ENCODE results near the gene CELSR1.

CELSR1 gene

DNA sequence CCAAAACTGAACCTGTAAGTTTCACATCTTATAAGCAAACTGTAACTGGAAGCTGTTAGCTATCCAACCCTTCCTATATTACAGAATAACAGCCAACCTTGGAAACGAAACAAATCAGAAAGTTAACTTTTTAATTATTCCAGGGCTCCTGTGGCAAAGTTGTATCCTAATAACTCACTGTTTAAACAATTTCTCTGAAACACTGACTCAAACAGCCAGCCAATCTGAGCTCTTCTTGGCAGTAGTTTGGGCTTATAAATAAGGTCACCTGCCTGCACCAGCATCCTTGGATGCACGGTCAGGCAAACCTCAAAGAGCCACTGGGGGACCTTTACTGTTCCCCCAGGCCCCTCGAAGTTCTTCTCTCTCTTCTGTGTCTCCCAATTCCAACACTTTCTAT, 5.0 kb downstream of the CELSR1 start:
- Histone ChIP-seq H3K4me1 (ENCODE audit: control insufficient read depth, low read length) (no peaks in the 10 kb centered on the region), H3K79me2 (ENCODE audit: control insufficient read depth, low read length) (no peaks in the 10 kb centered on the region), H3F3A (ENCODE audit: control insufficient read depth, insufficient read depth) (no peaks in the 10 kb centered on the region), H3K4me3 (ENCODE audit: low read length) (no peak overlapping the region), H3K27ac (ENCODE audit: low read depth, low read length) (no peak overlapping the region), H3K27me3 (ENCODE audit: control insufficient read depth, low read length) (no peaks in the 10 kb centered on the region), H4K20me1 (ENCODE audit: control insufficient read depth, insufficient read depth, low read depth, low read length) (no peaks in the 10 kb centered on the region), H3K9me2 (replicated peaks; ENCODE audit: control insufficient read depth, low read length) (no peaks in the 10 kb centered on the region), H3K36me3 (ENCODE audit: control insufficient read depth, low read length) (no peaks in the 10 kb centered on the region), H3K4me2 (ENCODE audit: low read length) (no peak overlapping the region), H3K9me3 (ENCODE audit: control insufficient read depth, insufficient read depth, low read length) (no peaks in the 10 kb centered on the region)
- TF ChIP-seq EZH2phosphoT487 (IDR thresholded peaks at IDR 0.05; ENCODE audit: borderline replicate concordance, low read length): no peak
- TF ChIP-seq CTCF (IDR thresholded peaks at IDR 0.05; ENCODE audit: low read depth, low read length, poor library complexity, severe bottlenecking): no peak

DNA sequence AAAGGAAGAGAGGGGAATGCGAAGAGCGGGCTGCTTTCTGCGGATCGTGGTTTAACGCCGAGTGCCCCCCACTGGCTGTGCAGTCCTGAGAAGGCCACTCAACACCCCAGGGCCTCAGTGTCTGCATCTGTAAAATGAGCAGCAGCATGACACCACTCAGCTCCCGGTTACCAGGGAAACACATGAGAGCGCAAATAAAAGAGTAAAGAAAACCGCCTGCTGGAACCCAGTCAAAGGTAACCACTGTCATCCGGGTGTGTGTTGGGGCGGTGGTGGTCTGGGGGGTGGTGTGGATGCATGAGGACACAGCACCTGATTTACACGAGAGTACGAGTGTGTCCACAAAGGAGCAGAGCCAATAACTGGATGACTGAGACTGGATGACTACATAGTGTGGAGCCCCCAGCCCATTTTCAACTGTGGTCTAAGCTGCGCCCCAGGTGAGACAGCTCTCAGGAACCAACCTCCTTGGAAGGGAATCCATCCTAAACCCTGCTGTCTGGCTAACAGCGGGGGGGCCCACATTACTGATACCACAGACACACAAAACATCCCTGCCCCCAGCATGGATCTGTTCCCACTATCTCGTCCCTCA, 5.7 kb downstream of the CELSR1 start:
- H3K4me1 ChIP-seq (ENCODE audit: control insufficient read depth, low read length): no peaks in the 10 kb centered on the region
- TF ChIP-seq EZH2phosphoT487 (IDR thresholded peaks at IDR 0.05; ENCODE audit: borderline replicate concordance, low read length): no peak
- TF ChIP-seq CTCF (IDR thresholded peaks at IDR 0.05; ENCODE audit: low read depth, low read length, poor library complexity, severe bottlenecking): no peak
- no peaks in the 10 kb centered on the region for H3K27me3 ChIP-seq (ENCODE audit: control insufficient read depth, low read length)
- H3K9me2 ChIP-seq (replicated peaks; ENCODE audit: control insufficient read depth, low read length): no peaks in the 10 kb centered on the region
- H3K36me3 ChIP-seq (ENCODE audit: control insufficient read depth, low read length): no peaks in the 10 kb centered on the region
- no peaks in the 10 kb centered on the region for H3F3A ChIP-seq (ENCODE audit: control insufficient read depth, insufficient read depth)
- no peaks in the 10 kb centered on the region for H4K20me1 ChIP-seq (ENCODE audit: control insufficient read depth, insufficient read depth, low read depth, low read length)
- no peak overlapping the region for H3K4me2 ChIP-seq (ENCODE audit: low read length)
- H3K27ac ChIP-seq (ENCODE audit: low read depth, low read length): no peak overlapping the region
- no peaks in the 10 kb centered on the region for H3K9me3 ChIP-seq (ENCODE audit: control insufficient read depth, insufficient read depth, low read length)
- no peak overlapping the region for H3K4me3 ChIP-seq (ENCODE audit: low read length)
- H3K79me2 ChIP-seq (ENCODE audit: control insufficient read depth, low read length): no peaks in the 10 kb centered on the region

DNA sequence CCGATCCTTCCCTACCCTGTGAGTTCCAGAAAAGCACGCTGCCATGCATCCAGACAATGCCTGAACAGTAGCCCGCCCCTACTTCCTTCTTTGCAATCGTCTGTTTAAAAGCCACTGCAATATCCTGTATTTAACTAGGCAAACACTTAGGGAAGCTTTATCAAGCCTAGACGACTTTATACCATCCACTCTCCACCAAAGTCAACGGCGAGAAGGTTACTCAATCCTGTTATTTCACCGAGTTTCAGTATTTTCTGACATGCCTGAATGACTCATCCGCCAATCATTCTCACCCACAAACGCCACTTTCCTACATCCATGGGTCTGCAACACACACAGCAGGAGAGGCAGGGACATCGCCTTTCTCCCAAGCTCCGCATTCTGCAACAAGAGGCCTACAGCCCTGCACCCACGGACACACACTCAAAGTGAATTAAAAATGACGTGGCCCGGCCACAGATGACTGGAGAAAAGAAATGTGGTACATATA, 9.3 kb downstream of the CELSR1 start:
- H3F3A ChIP-seq (ENCODE audit: control insufficient read depth, insufficient read depth): no peaks in the 10 kb centered on the region
- H3K79me2 ChIP-seq (ENCODE audit: control insufficient read depth, low read length): no peaks in the 10 kb centered on the region
- H3K4me3 ChIP-seq (ENCODE audit: low read length): no peak overlapping the region
- no peaks in the 10 kb centered on the region for H4K20me1 ChIP-seq (ENCODE audit: control insufficient read depth, insufficient read depth, low read depth, low read length)
- no peak overlapping the region for H3K4me2 ChIP-seq (ENCODE audit: low read length)
- no peaks in the 10 kb centered on the region for H3K4me1 ChIP-seq (ENCODE audit: control insufficient read depth, low read length)
- H3K27me3 ChIP-seq (ENCODE audit: control insufficient read depth, low read length): no peaks in the 10 kb centered on the region
- TF ChIP-seq CTCF (IDR thresholded peaks at IDR 0.05; ENCODE audit: low read depth, low read length, poor library complexity, severe bottlenecking) (no peak), EZH2phosphoT487 (IDR thresholded peaks at IDR 0.05; ENCODE audit: borderline replicate concordance, low read length) (no peak)
- H3K9me3 ChIP-seq (ENCODE audit: control insufficient read depth, insufficient read depth, low read length): no peaks in the 10 kb centered on the region
- no peak overlapping the region for H3K27ac ChIP-seq (ENCODE audit: low read depth, low read length)
- no peaks in the 10 kb centered on the region for H3K9me2 ChIP-seq (replicated peaks; ENCODE audit: control insufficient read depth, low read length)
- H3K36me3 ChIP-seq (ENCODE audit: control insufficient read depth, low read length): no peaks in the 10 kb centered on the region

All from DOHH2 (cell line).